Measurements from ENCODE around the gene ALK. TPM values are rescaled to one million over a fixed set of nuclear protein-coding genes. Genes with fewer than 3 reads are reported as not detected.
A peak's percentile ranks its signal among the peaks of the same experiment; 100 is the strongest.

Gene ALK
- polyA plus RNA-seq, 1 experiment = not detected

- peaks cover 22% of the 10 kb centered on the region for H3K27me3 ChIP-seq (ENCODE audit: control insufficient read depth, insufficient read depth, low read length)
- no peak overlapping the region for H3K4me3 ChIP-seq (ENCODE audit: low read depth, low read length)
- ChIA-PET POLR2A (no interaction called here), CTCF (no interaction called here)
- DNase-seq (ENCODE audit: low read depth, low spot score) = no peak
- H3K27ac ChIP-seq (ENCODE audit: low read depth, low read length) = no peak overlapping the region
- TF ChIP-seq, protein P1, sequence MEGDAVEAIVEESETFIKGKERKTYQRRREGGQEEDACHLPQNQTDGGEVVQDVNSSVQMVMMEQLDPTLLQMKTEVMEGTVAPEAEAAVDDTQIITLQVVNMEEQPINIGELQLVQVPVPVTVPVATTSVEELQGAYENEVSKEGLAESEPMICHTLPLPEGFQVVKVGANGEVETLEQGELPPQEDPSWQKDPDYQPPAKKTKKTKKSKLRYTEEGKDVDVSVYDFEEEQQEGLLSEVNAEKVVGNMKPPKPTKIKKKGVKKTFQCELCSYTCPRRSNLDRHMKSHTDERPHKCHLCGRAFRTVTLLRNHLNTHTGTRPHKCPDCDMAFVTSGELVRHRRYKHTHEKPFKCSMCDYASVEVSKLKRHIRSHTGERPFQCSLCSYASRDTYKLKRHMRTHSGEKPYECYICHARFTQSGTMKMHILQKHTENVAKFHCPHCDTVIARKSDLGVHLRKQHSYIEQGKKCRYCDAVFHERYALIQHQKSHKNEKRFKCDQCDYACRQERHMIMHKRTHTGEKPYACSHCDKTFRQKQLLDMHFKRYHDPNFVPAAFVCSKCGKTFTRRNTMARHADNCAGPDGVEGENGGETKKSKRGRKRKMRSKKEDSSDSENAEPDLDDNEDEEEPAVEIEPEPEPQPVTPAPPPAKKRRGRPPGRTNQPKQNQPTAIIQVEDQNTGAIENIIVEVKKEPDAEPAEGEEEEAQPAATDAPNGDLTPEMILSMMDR (IDR thresholded peaks at IDR 0.05; ENCODE audit: low read depth, low read length) = no peak
- no peaks in the 10 kb centered on the region for H3K9me3 ChIP-seq (ENCODE audit: control insufficient read depth, insufficient read depth, low read length)
Measured at GRCh38 chr2:29226375-29226774, 695.0 kb downstream of the ALK start.

- ChIA-PET CTCF (no interaction called here), POLR2A (no interaction called here)
- peaks cover 26% of the 10 kb centered on the region for H3K27me3 ChIP-seq (ENCODE audit: control insufficient read depth, insufficient read depth, low read length)
- H3K9me3 ChIP-seq (ENCODE audit: control insufficient read depth, insufficient read depth, low read length) = no peaks in the 10 kb centered on the region
- TF ChIP-seq, protein P1 (IDR thresholded peaks at IDR 0.05; ENCODE audit: low read depth, low read length) = no peak
- H3K27ac ChIP-seq (ENCODE audit: low read depth, low read length) = no peak overlapping the region
- no peak overlapping the region for H3K4me3 ChIP-seq (ENCODE audit: low read depth, low read length)
- DNase-seq (ENCODE audit: low read depth, low spot score) = no peak
Measured at GRCh38 chr2:29225814-29226213, 695.6 kb downstream of the ALK start.

DNA sequence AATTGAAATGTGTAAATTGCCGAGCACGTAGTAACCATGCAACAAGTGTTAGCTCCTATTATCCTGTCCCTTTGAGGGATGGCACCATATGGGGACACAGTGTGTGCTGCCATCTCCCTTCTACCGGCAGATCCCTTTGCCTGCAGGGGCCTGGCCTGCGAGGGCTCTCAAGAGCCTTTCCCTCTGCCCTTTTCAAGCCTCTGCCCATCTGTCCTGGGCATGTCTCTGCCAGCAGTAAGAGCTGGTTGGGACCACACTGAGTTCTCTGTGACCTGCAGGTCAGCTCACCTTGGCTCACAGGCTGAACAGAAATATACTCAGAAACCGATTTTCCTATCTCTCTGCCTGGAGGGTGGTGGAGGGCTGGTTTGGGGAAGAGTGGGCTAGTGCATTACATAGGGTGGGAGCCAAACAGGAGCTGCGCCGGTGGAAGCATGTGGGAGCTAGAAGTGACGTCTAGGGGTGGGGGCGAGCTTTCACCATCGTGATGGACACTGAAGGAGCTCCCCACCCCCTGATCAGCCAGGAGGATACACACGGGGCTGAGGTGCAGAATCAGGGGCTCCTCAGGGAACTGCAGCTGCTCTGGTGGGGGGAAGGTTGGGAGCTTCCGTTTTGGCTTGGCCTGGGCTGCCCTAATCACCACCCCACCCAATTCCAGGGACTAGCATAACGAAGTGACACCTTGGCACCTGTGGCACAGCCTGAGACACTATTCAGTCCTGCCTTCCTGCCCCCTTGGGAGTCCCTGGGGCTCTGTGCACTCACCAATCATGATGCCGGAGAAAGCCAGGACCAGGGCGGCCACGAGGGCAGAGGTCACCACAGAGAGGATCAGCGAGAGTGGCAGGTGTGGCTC is 696.5 kb downstream of the ALK start:
- no peak for DNase-seq (ENCODE audit: low read depth, low spot score)
- TF ChIP-seq, protein P1 (IDR thresholded peaks at IDR 0.05; ENCODE audit: low read depth, low read length) = no peak
- H3K4me3 ChIP-seq (ENCODE audit: low read depth, low read length) = no peak overlapping the region
- CTCF ChIA-PET = no interaction called here
- H3K27me3 ChIP-seq (ENCODE audit: control insufficient read depth, insufficient read depth, low read length) = peaks cover 30% of the 10 kb centered on the region
- no peaks in the 10 kb centered on the region for H3K9me3 ChIP-seq (ENCODE audit: control insufficient read depth, insufficient read depth, low read length)
- POLR2A ChIA-PET = no interaction called here
- no peak overlapping the region for H3K27ac ChIP-seq (ENCODE audit: low read depth, low read length)

DNA sequence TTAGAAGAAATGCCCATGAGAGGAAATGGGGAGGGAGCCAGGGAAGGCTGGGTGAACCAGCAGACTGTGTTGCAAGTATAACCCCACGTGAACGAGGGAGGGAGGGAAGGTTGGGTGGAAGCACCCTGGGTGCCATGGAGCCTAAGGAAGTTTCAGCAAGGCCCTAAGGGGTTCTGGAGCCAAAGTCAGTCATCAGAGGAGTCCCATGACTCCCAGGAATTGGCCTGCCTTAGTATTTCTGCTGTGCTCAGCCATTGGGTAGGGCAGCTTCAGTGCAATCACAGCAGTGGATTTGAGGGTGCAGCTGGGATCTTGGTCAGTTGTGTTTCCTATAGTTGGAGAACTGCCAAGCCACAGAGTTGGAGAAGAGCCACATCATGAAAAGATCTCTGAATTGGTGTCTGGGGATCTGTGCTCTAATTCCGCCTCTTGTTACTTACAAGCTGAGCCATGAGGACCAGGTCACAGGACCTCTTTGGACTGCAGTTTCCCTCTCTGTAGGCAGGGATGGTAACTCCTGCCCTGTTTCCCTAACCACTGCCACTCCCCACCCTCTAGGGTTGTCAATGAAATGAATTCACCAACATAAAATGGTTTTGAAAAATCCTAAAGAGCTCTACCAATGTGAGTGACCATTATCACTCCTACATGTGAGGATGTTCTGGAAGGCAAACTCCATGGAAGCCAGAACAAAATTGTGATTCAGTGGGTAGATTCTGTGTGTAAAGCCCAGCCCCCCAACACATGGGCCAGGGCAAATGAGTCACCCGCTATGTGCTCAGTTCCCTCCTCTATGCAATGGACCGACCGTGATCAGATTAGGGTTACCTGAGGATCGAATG is 697.3 kb downstream of the ALK start:
- TF ChIP-seq, protein P1 (IDR thresholded peaks at IDR 0.05; ENCODE audit: low read depth, low read length) = no peak
- POLR2A ChIA-PET = interaction anchor here (0.9 kb wide), 1 partner anchor 30 kb away, joined by 6 read pairs; no protein-coding TSS in a partner anchor
- H3K27ac ChIP-seq (ENCODE audit: low read depth, low read length) = no peak overlapping the region
- H3K9me3 ChIP-seq (ENCODE audit: control insufficient read depth, insufficient read depth, low read length) = no peaks in the 10 kb centered on the region
- no peak overlapping the region for H3K4me3 ChIP-seq (ENCODE audit: low read depth, low read length)
- peak; percentile 11 for DNase-seq (ENCODE audit: low read depth, low spot score)
- peaks cover 27% of the 10 kb centered on the region for H3K27me3 ChIP-seq (ENCODE audit: control insufficient read depth, insufficient read depth, low read length)
- CTCF ChIA-PET = interaction anchor here (1.0 kb wide), 1 partner anchor 15 kb away, joined by 3 read pairs; no protein-coding TSS in a partner anchor
